LNCAP (cell line): ENCODE data around the gene DYTN.

Experiments used
- CTCF ChIP-seq: fragments of 450-650 bp; IDR thresholded peaks from 2 replicates; pipeline ENCODE4 v1.5.1; 2017; ENCODE audit warnings: mild to moderate bottlenecking

Gene DYTN

GRCh38 chr2:206736935-206737334 is 18.7 kb upstream of the DYTN start:
- TF ChIP-seq CTCF: no peak

GRCh38 chr2:206733341-206733740 is 15.1 kb upstream of the DYTN start:
- TF ChIP-seq CTCF: no peak

GRCh38 chr2:206728277-206729199 is 10.3 kb upstream of the DYTN start:
- TF ChIP-seq CTCF: no peak

GRCh38 chr2:206727287-206727686 is 9.1 kb upstream of the DYTN start:
- TF ChIP-seq CTCF: no peak

- no peak for TF ChIP-seq CTCF
Observed at GRCh38 chr2:206723288-206723687, 5.1 kb upstream of the DYTN start.

GRCh38 chr2:206721256-206721920 is 3.2 kb upstream of the DYTN start:
- no peak for TF ChIP-seq CTCF

- no peak for TF ChIP-seq CTCF
Observed at GRCh38 chr2:206716623-206717022, 1.6 kb downstream of the DYTN start.
